Measurements from ENCODE around the gene KLF13.

Gene KLF13

GRCh38 chr15:31314380-31314779, 12.3 kb upstream of the KLF13 start:
- FAIRE-seq (no peak), DNase-seq (ENCODE audit: low spot score) (no peak)

- DNase-seq (ENCODE audit: low spot score) (no peak), FAIRE-seq (no peak)
Observed at GRCh38 chr15:31316135-31316795, 10.4 kb upstream of the KLF13 start.

- FAIRE-seq (no peak), DNase-seq (ENCODE audit: low spot score) (no peak)
Observed at GRCh38 chr15:31317017-31317416, 9.6 kb upstream of the KLF13 start.

DNA sequence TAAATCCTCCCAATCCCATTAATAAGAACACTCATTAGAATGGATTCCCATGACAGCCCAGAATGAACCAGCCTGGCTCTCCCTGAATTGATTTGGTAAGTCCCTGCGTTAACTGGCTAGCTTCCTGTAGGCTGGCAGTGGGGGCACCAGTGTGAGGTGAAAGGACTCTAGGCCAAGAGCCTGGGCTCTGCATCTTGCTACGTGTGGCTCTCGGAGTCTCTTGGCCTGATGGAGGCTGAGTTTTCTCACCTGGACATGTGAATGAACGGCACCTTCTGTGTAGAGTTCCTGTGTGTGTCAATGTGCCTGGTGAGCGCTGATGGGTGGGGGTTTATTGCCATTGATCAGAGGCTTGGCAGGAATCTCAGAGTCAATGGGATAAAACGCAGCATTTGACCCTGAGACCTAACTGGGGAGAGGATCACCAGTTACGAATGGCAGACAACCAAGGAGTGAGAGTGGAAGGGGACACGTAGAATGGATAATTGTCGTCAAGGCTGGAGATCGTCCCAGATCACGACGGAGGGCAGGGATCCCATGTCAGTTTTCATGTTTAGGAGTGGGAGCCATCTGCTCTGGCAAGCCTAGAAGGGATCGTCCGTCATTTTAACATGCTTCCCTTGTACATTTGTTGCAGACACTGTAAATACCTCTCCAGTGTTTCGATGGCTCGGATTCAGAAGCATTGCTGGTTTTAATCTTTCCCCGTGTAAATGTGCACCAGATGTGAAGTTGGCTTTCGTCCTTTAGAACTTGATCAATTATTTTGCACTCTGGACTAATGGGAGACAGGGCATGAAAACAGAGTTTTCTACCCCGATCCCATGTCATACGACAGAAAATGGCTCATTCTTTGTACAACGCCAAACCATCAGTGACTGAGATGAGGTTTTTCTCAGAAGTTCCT, 9.0 kb upstream of the KLF13 start:
- DNase-seq (ENCODE audit: low spot score) (no peak), FAIRE-seq (no peak)

DNA sequence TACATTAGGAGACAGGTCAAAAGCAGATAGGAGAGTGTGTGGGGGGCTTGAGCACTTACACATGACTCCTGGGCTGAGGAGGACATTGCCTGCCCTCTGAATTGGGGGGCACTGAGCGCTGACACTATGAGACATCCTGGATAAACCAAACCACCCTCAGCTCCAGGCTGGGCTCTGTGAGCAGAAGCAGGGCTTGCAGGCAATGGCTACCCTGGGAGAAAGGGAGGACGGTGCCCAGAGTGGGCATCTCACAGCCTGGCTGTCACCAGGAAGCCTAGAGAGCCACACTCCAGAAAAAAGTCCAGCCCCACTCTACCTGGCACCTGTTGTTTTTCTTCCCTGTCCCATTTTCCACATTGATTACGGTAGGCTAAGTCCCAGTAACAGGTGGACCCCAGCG, 8.2 kb upstream of the KLF13 start:
- DNase-seq (ENCODE audit: low spot score), result no peak
- FAIRE-seq, result no peak

DNA sequence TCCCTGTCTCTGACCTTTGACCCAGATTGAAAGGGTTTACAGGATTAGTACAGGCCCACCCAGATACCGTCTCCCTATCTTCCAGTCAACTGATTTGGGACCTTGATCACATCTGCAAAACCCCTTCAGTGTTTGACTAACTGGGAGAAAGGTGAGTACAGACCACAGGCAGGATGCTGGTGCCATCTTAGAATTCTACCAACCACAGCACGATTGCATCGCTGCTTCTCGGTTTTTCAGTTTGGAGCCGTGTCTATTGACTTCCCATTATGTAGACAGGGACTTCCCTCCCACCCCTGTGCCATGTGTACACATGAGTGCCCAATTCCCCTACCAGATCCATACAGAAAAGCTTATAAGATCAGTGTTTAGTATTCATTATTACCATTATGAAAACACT, 6.6 kb upstream of the KLF13 start:
- FAIRE-seq (no peak), DNase-seq (ENCODE audit: low spot score) (no peak)

- DNase-seq (ENCODE audit: low spot score) (no peak), FAIRE-seq (no peak)
Observed at GRCh38 chr15:31321418-31321817, 5.2 kb upstream of the KLF13 start.

DNA sequence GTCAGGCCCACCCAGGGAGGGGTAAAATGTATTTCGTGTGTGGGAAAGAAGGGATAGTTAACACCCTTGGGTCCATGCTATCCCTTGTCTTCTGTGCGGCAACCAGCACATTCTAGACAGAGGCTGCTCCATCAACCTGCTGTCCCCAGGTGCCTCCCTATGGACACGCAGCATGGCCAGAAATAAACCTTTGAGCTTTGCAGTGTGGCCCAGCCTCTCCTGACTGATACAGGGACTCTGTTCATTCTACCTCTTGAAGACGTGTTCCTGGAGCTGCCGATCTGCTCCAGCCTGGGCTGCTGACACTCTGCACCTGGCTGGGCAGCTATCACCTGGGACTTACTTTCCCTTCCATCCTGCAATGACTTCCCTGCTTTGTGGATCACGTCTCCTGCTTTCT, 4.1 kb upstream of the KLF13 start:
- FAIRE-seq, result no peak

DNA sequence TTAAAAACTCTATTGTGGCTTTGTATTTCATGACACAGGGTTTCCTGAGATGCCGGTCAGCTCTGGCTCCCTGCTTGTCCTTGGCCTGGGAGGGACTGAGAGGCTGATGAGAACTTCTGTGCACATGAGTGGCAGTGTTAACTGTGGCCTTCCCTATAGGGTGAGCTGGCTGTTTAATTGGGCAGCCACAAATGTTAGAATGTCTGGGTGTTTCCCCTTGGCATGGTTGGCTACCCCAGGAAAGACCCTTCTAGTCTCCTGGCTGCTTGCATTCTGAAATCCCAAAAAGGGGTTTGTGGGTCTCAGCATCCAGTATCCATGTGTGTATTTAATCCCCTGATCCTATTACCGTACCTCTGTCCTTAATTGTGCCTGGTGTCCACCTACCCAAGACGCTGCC, 3.0 kb upstream of the KLF13 start:
- no peak for FAIRE-seq
- no peak for DNase-seq (ENCODE audit: low spot score)

More for the DNA sequence above, 4.1 kb upstream of the KLF13 start:
- no peak for DNase-seq (ENCODE audit: low spot score)

DNA sequence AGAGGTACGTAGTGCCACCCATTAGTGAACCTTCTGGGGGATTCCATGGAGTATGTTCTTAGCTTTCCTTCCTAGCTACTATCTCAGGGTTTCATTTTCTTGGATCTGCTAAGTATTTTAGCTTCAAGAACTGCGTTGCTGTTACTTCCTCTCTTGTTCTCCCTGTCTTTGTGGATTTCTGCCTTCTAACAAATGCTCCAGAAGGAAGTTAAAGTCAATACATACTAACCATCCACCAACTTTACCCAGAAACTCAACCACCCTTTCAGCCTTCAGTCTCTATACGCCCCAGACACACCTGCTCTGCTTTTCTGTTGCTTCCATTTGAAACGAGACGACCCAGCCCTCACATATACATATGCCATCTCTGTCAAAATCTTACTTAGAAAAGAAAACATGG, 2.4 kb upstream of the KLF13 start:
- FAIRE-seq, result no peak

DNA sequence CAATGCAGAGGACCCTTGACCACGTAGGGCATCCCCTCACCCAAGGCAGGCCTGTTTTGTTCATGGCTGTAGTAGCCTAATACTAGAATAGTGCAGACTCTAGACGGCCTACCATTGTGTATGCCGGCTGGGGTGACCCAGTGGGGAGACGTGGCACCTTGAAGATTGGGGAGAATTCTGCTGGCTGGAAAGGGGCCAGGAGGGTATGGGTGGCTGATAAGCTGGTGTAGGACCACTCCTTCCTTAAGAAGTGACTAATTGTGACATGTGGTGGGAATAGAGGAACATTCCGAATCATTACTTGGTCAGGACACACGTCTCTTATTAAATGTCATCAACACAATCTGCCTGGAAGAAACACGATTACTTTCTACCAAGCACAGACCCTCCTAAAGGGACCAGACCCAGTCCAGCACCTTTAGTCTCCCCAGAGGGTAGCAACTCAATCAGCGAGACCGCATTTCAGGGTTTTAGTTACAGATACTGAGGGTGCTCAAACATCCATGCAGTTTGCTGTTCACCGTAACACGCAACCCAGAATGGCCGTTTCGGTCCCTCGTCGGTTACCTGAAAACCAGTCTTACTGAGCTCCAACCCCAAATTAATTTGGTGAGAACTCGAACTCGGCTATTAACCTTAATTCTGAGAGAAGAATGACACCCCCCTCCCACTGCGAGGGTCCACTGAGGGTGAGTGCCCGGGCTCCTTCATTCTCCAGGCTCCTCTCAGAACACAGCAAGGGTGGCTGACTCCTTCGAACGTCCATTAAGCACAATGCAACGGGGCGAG, 1.6 kb upstream of the KLF13 start:
- FAIRE-seq (no peak), DNase-seq (ENCODE audit: low spot score) (no peak)

More for the DNA sequence above, 2.4 kb upstream of the KLF13 start:
- DNase-seq (ENCODE audit: low spot score), result no peak

GRCh38 chr15:31325595-31326155, 960 bp upstream of the KLF13 start:
- no peak for FAIRE-seq
- peak; percentile 53 for DNase-seq (ENCODE audit: low spot score)

- no peak for FAIRE-seq
Observed at GRCh38 chr15:31326875-31327668, 437 bp downstream of the KLF13 start.

DNA sequence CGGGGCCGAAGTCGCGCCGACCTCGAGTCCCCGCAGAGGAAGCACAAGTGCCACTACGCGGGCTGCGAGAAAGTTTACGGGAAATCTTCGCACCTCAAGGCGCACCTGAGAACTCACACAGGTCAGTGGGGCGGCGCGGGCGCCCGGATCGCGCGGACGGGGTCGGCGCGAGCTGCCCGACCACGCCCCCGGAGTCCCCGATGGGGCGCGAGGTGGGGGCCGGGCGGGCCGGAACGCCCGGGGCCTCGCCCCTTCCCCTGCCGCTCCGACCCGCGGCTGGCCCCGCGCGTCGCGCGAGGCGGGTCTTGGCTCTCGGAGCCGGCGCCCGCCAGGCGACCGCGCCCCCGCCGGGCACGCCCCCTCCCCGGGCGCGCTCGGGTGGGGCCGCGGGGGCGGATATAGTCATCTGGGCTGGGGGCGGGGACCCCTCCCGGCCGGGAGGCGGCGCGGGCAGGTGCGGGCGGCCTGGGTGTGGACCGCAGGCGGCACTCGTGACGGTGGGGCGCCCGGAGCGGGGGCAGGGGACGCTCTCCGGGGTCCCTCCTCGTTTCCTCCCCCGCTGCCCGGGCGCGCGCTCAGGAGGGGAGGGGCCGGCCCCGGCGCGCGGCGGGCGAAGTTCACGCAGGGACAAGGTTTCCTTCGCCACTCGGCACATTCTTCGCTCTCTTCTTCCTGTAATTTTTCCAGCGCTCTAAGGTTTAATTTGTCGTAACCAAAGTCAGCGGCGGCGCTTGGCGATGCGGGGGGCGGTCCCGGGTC, 1.2 kb downstream of the KLF13 start:
- peak; percentile 75 for DNase-seq (ENCODE audit: low spot score)

More at GRCh38 chr15:31326875-31327668, 437 bp downstream of the KLF13 start:
- peak; percentile 80 for DNase-seq (ENCODE audit: low spot score)

DNA sequence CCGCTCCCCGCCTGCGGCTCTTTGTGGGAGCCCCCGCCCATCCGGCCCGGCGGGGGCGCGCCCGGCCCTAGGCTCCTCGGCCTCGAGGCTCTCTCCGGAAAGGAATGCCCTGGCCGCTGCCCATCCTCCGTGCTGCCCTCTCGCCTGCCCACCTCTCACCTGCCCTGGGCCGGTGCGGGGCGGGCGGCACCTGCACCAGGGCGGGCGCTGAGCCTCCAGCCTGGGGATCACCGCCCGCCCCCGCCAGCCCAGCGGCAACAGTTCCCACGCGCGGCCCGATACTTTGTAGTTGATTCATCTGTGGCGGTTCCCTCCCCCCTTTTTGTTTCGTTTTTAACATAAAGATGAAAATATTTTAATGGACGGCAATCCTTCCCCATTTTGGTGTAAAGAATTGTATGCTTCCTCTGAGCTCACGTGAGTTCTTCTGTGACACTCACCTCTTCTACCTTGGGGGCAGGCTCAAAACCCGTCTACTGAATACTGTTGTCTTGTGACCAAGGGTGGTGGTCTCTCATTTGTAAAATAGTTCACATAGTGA, 1.9 kb downstream of the KLF13 start:
- DNase-seq (ENCODE audit: low spot score), result peak; percentile 73
- no peak for FAIRE-seq

More for the DNA sequence above, 1.2 kb downstream of the KLF13 start:
- FAIRE-seq, result no peak

DNA sequence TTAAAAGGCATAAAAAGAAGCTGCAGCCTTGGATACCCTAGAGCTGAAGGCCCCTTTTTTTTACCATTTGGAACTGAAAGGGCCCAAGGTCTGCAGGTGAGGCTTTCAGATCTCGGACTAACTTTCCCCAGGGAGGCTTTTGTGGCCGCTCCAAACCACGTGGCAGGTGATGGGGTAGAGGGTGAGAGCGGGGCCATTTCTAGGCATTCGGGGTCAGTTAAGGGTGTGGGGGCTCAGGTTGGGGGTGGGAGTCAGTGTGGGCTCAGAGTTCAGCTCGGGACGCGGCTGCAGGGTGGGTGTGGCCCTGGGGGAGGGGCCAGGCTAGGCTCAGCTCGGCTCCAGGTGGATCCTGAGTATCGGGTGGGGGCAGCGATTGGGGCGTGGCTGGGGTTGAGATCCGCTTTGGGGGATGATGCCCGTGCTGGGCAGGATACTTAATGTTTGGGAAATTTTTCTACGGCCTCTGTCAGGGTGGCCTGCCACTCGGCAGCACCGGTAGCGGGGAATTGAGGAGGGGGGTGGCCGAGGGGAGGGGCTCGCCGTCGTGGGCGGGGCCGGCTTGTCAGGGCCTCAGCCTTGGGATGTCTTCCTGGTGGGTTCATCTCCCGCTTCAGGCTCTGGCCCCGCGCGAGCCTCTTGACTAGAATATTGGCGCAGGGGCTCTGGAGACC, 2.5 kb downstream of the KLF13 start:
- FAIRE-seq (no peak), DNase-seq (ENCODE audit: low spot score) (peak; percentile 21)

- DNase-seq (ENCODE audit: low spot score) (no peak), FAIRE-seq (no peak)
Observed at GRCh38 chr15:31329640-31330010, 3.0 kb downstream of the KLF13 start.

DNA sequence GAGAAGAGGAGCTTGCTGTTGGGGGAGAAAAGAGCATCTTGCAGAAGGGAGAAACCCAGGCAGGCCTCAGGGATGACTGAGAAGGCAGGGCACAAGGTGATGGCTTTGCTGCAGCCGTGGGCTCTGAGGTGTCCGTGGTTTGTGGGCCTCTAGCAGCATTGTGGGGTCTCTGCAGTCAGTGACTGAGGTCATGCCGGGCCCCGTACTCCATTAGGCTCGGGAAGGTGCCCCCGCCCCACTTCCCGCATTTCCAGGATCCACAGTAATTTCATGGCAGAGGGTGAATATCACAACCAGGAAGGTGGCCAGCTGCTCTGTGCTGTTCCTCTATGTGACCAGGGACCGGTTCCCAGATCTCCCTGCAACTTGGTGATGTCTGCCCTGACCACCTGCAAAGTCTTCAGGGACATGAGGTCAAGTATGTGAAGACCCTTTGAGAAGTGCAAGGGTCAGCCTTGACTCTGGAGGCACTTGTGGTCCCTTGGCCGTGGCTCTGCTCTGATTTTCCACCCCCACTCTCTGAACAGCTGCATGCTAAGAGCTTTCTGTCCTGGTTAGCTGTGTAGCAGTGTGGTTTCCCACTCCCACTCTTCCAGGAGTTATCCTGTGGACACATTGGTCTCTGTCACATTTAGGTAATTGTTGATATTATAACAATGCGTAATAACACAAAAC, 3.6 kb downstream of the KLF13 start:
- DNase-seq (ENCODE audit: low spot score) (no peak), FAIRE-seq (no peak)

GRCh38 chr15:31330836-31331235, 4.2 kb downstream of the KLF13 start:
- FAIRE-seq (no peak), DNase-seq (ENCODE audit: low spot score) (no peak)

Measured in urothelium cell line (cell line).